ENCODE data around the gene BCL7C. TPM values are rescaled to one million over a fixed set of nuclear protein-coding genes. Genes with fewer than 3 reads are reported as not detected.

BCL7C gene
- total and polyA plus RNA-seq, 2 of the 8 experiments (the other 6 are each of a cell fraction or from before 2014, with no cell fraction given): 8.6 to 17.2 TPM

GRCh38 chr16:30934827-30935557 lies 41.1 kb upstream of the BCL7C start (continued):
- no peak for TF ChIP-seq EZH2 (IDR thresholded peaks at IDR 0.05; ENCODE audit: low read depth, low read length, severe bottlenecking)
- no peak for TF ChIP-seq POLR2AphosphoS5 (IDR thresholded peaks at IDR 0.05; ENCODE audit: low read depth, low read length)
- no peak for TF ChIP-seq ATF3 (IDR thresholded peaks at IDR 0.05; ENCODE audit: insufficient read depth, low read depth, low read length)
- peak; percentile 40; the same call in 1 of the 2 replicates for TF ChIP-seq CREB1 (IDR thresholded peaks at IDR 0.05)
- no peak for TF ChIP-seq CHD1 (IDR thresholded peaks at IDR 0.05; ENCODE audit: low read depth, low read length)
- no peak for TF ChIP-seq ASH2L (IDR thresholded peaks at IDR 0.05; ENCODE audit: low read length)
- TF ChIP-seq CTCF (IDR thresholded peaks at IDR 0.05; ENCODE audit: control extremely low read depth in 1 of 3, insufficient read depth in 1 of 3, low read depth in 1 of 3, low read length in 3 of 3): peak; percentile 74 to 97 (median 94)
- no peak for TF ChIP-seq CTBP2 (IDR thresholded peaks at IDR 0.05; ENCODE audit: borderline replicate concordance, insufficient read depth, insufficient read length, low read length)
- TF ChIP-seq TBP (IDR thresholded peaks at IDR 0.05; ENCODE audit: low read depth, low read length): no peak
- no peak for TF ChIP-seq MAFK (IDR thresholded peaks at IDR 0.05; ENCODE audit: low read depth, low read length)
- TF ChIP-seq NANOG (IDR thresholded peaks at IDR 0.05; ENCODE audit: insufficient read depth, low read depth, low read length, poor library complexity, severe bottlenecking): no peak
- TF ChIP-seq BRCA1 (IDR thresholded peaks at IDR 0.05; ENCODE audit: low read depth, low read length): no peak
- TF ChIP-seq RNF2 (IDR thresholded peaks at IDR 0.05; ENCODE audit: borderline replicate concordance, low read depth, low read length, missing control alignments, poor library complexity, severe bottlenecking): no peak
- TF ChIP-seq NRF1 (IDR thresholded peaks at IDR 0.05; ENCODE audit: low read depth, low read length): no peak
- peak; percentile 40; the same call in 1 of the 2 replicates for TF ChIP-seq ATF2 (IDR thresholded peaks at IDR 0.05; ENCODE audit: low read length)
- no peak for TF ChIP-seq SP2 (IDR thresholded peaks at IDR 0.05; ENCODE audit: low read length)
- TF ChIP-seq KDM4A (IDR thresholded peaks at IDR 0.05; ENCODE audit: low read depth, low read length, severe bottlenecking): no peak
- no peak for TF ChIP-seq TEAD4 (IDR thresholded peaks at IDR 0.05; ENCODE audit: low read depth, low read length)
- no peak for TF ChIP-seq CBX8 (IDR thresholded peaks at IDR 0.05; ENCODE audit: borderline replicate concordance, low read depth, low read length)
